Measurements from ENCODE around the gene CXCL17. TPM values are rescaled to one million over a fixed set of nuclear protein-coding genes. Genes with fewer than 3 reads are reported as not detected.

CXCL17 gene
- total and polyA plus RNA-seq, 2 donors (not counting 1 experiment from before 2014, with no cell fraction given): not detected

GRCh38 chr19:42401365-42402303, 41.1 kb downstream of the CXCL17 start:
- Mint-ChIP-seq H3K27ac (peak overlapping the region; percentile 87), H3K4me1 (peaks cover 41% of the 10 kb centered on the region), H3K4me3 (peak overlapping the region; percentile 89), H3K9me3 (ENCODE audit: insufficient read depth) (no peaks in the 10 kb centered on the region), H3K27me3 (no peaks in the 10 kb centered on the region)
- under 1% methylated on average over 70 of the region's 80 CpGs for WGBS (ENCODE audit: insufficient coverage)
- Histone ChIP-seq H3K4me2 (replicated peaks; ENCODE audit: low read depth, low read length, poor library complexity, severe bottlenecking) (peak overlapping the region; percentile 95), H3K4me3 (ENCODE audit: control extremely low read depth in 1 of 5, extremely low read depth in 1 of 5, insufficient read depth in 1 of 5, low read depth in 2 of 5, low read length in 4 of 5) (peak overlapping the region in 4 of 5 experiments; percentile 45 to 67 (median 52)), H3K4me1 (ENCODE audit: control insufficient read depth in 2 of 2, insufficient read depth in 2 of 2, low read length in 2 of 2) (peaks cover 21 to 35% of the 10 kb centered on the region in 2 donors), H3K9me3 (ENCODE audit: control extremely low read depth in 1 of 3, control insufficient read depth in 2 of 3, insufficient read depth in 1 of 3, low read length in 2 of 3) (no peaks in the 10 kb centered on the region), H3K9ac (ENCODE audit: low read length) (peak overlapping the region; percentile 60), H3K27me3 (replicated peaks in 1 of 4; ENCODE audit: control extremely low read depth in 1 of 4, control insufficient read depth in 3 of 4, insufficient read depth in 4 of 4, low read length in 3 of 4) (no peaks in the 10 kb centered on the region), H4K20me1 (ENCODE audit: control insufficient read depth, insufficient read depth, low read length, poor library complexity, severe bottlenecking) (no peaks in the 10 kb centered on the region), H3K79me2 (ENCODE audit: control insufficient read depth, insufficient read depth, low read length) (peaks cover 33% of the 10 kb centered on the region), H2AFZ (ENCODE audit: insufficient read depth, low read depth, low read length, poor library complexity, severe bottlenecking) (peak overlapping the region; percentile 79), H3K36me3 (replicated peaks in 1 of 2; ENCODE audit: control extremely low read depth in 1 of 2, control insufficient read depth in 1 of 2, extremely low read depth in 1 of 2, insufficient read depth in 2 of 2, low read length in 1 of 2) (peaks cover 0 to 21% of the 10 kb centered on the region in 2 experiments), H3K27ac (ENCODE audit: low read length in 2 of 2) (peak overlapping the region in 1 of 2 donors; percentile 15)
- peak; percentile 50 for ATAC-seq (ENCODE audit: low read depth)
- CTCF ChIA-PET: interaction anchor here (0.5 to 3.1 kb wide), 19 partner anchors 10 to 323 kb away, joined by 3 to 27 read pairs (median 6); partner anchors contain the start of genes CEACAM1 and CNFN
- intact Hi-C loops (cut with micrococcal nuclease): loop anchor here (1.0 kb wide), 4 partner anchors 14 to 76 kb away; partner anchors contain the start of gene MEGF8
- peak; percentile 85 for DNase-seq
- TF ChIP-seq, protein P1, sequence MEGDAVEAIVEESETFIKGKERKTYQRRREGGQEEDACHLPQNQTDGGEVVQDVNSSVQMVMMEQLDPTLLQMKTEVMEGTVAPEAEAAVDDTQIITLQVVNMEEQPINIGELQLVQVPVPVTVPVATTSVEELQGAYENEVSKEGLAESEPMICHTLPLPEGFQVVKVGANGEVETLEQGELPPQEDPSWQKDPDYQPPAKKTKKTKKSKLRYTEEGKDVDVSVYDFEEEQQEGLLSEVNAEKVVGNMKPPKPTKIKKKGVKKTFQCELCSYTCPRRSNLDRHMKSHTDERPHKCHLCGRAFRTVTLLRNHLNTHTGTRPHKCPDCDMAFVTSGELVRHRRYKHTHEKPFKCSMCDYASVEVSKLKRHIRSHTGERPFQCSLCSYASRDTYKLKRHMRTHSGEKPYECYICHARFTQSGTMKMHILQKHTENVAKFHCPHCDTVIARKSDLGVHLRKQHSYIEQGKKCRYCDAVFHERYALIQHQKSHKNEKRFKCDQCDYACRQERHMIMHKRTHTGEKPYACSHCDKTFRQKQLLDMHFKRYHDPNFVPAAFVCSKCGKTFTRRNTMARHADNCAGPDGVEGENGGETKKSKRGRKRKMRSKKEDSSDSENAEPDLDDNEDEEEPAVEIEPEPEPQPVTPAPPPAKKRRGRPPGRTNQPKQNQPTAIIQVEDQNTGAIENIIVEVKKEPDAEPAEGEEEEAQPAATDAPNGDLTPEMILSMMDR (IDR thresholded peaks at IDR 0.05): peak; percentile 82
- no peak for TF ChIP-seq EZH2 (IDR thresholded peaks at IDR 0.05; ENCODE audit: borderline replicate concordance, insufficient read depth, low read depth, low read length, poor library complexity, severe bottlenecking)
- POLR2A ChIA-PET: interaction anchor here (0.5 to 0.6 kb wide), 2 partner anchors 10 to 37 kb away, joined by 3 to 6 read pairs; no protein-coding TSS in a partner anchor
